Nephron (organoid): ENCODE data around the gene RASGEF1B.

Experiments used
- H3K27ac Mint-ChIP-seq, 3 experiments: 2 replicates each; pipeline ENCODE4 v1.8.0; 2020; ENCODE audit warnings: mixed read lengths in 3 of 3, mild to moderate bottlenecking in 2 of 3, moderate library complexity in 1 of 3
- H3K27me3 Mint-ChIP-seq: 2 replicates; pipeline ENCODE4 v1.8.0; 2021; ENCODE audit warnings: low read depth, mild to moderate bottlenecking, moderate library complexity, mixed read lengths
- H3K36me3 Mint-ChIP-seq: 2 replicates; pipeline ENCODE4 v1.8.0; 2020; ENCODE audit warnings: low read depth, mixed read lengths
- H3K4me1 Mint-ChIP-seq: 2 replicates; pipeline ENCODE4 v1.8.0; 2020; ENCODE audit warnings: mixed read lengths
- H3K4me3 Mint-ChIP-seq, 3 experiments: 2 replicates each; pipeline ENCODE4 v1.8.0; 2020; ENCODE audit warnings: mild to moderate bottlenecking in 3 of 3, mixed read lengths in 3 of 3, moderate library complexity in 2 of 3
- H3K9me3 Mint-ChIP-seq: 2 replicates; pipeline ENCODE4 v1.8.0; 2020; ENCODE audit warnings: mixed read lengths
- TF ChIP-seq, protein P1 (sequence below), 3 experiments: fragments of 200-600 bp; sonication (generic); IDR thresholded peaks; one replicate each; pipeline ENCODE4 v1.5.0; 2021; ENCODE audit warnings: antibody characterized with exemption in 3 of 3; ENCODE audit not compliant: unreplicated experiment in 3 of 3

The RASGEF1B gene

DNA sequence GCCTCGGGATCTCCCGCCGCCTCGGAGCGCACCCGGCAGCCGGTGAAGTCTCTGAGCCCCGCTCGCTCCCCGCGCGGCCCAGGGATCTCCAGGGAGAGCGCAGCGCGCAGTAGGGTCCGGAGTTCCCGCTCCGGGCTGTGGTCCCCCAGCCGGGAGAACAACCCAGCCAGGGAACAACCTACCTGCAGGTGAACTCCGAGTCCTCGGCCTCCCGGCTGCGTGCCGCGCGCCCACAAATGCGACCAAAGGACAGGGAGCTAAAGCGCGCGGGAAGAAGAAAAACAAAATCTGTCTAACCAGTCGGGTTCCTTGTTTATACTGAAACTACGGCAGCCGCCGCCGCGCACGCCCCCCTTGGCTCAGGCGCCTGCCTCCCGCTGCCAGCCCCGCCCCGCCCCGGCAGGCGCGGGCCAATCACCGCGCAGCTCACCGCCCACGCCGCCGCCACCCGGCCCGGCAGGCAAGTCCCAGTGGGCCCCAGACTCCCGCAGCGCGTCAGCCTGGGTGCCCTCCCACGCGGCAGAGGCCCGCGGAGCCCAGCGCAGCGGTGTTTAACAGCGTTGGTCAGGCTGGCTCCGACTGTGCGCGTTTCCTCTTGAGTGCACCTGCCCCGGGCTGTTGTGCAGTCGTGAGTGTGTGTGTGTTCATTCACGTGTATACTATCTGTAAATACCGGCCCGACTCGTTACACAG is at the start of gene RASGEF1B:
TSS of gene RASGEF1B (minus strand) at position 320 of the 693 bp plus-strand sequence. CDS start 12,399 bp downstream, outside the sequence.
- TF ChIP-seq, protein P1, sequence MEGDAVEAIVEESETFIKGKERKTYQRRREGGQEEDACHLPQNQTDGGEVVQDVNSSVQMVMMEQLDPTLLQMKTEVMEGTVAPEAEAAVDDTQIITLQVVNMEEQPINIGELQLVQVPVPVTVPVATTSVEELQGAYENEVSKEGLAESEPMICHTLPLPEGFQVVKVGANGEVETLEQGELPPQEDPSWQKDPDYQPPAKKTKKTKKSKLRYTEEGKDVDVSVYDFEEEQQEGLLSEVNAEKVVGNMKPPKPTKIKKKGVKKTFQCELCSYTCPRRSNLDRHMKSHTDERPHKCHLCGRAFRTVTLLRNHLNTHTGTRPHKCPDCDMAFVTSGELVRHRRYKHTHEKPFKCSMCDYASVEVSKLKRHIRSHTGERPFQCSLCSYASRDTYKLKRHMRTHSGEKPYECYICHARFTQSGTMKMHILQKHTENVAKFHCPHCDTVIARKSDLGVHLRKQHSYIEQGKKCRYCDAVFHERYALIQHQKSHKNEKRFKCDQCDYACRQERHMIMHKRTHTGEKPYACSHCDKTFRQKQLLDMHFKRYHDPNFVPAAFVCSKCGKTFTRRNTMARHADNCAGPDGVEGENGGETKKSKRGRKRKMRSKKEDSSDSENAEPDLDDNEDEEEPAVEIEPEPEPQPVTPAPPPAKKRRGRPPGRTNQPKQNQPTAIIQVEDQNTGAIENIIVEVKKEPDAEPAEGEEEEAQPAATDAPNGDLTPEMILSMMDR (IDR thresholded peaks at IDR 0.05; ENCODE audit: unreplicated experiment in 3 of 3): no peak
- Mint-ChIP-seq H3K4me3 (peak within 1 kb of the TSS; percentile 86 to 96 (median 92)), H3K9me3 (no peaks in the 10 kb centered on the region), H3K36me3 (no peaks in the 10 kb centered on the region), H3K27ac (peak within 1 kb of the TSS; percentile 73 to 91 (median 83)), H3K4me1 (peaks cover 34% of the 10 kb centered on the region), H3K27me3 (peaks cover 10% of the 10 kb centered on the region)

DNA sequence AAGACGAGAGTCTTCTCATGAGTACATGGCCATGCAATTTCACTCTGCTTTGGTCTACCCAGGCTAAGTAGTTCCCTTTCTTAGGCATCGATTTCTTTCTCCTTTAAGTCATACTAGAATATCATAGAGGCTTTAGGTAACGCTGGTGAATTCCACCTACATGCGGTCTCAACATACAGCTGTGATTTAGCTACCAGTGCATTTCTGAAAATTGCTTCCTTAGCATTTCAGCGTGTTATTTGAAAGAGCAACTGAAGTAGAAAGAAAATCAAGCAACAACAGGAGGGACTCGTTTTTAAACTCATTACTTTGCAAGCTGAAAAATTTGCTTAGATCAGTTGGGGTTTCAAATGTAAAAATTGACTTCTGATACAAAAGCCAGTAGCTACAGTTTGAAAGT is 48.1 kb upstream of the RASGEF1B start:
- Mint-ChIP-seq H3K36me3 (no peaks in the 10 kb centered on the region), H3K4me3 (no peak overlapping the region), H3K9me3 (no peaks in the 10 kb centered on the region), H3K27ac (peak overlapping the region in 2 of 3 experiments; percentile 25 to 62), H3K27me3 (no peaks in the 10 kb centered on the region), H3K4me1 (peaks cover 10% of the 10 kb centered on the region)
- TF ChIP-seq, protein P1 (IDR thresholded peaks at IDR 0.05; ENCODE audit: unreplicated experiment in 3 of 3): no peak

DNA sequence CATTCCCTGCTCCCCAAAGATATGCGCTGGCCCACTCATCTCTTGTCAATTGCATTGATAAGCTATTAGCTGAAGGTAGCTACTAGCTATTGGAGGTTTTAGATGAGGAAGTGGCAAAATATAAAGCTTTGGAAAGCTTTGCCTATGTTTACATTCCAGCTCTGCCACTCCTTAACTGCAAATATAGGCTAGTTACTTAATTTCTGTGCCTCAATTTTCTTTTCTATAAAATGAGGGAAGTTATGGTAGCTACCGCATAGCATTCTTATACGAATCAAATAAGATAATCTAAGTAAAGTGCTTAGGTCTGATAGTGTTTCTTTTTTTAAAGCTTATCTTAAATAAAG is 47.7 kb upstream of the RASGEF1B start:
- TF ChIP-seq, protein P1 (IDR thresholded peaks at IDR 0.05; ENCODE audit: unreplicated experiment in 3 of 3): no peak
- Mint-ChIP-seq H3K4me1 (peaks cover 10% of the 10 kb centered on the region), H3K4me3 (no peak overlapping the region), H3K27me3 (no peaks in the 10 kb centered on the region), H3K9me3 (no peaks in the 10 kb centered on the region), H3K36me3 (no peaks in the 10 kb centered on the region), H3K27ac (no peak overlapping the region)

DNA sequence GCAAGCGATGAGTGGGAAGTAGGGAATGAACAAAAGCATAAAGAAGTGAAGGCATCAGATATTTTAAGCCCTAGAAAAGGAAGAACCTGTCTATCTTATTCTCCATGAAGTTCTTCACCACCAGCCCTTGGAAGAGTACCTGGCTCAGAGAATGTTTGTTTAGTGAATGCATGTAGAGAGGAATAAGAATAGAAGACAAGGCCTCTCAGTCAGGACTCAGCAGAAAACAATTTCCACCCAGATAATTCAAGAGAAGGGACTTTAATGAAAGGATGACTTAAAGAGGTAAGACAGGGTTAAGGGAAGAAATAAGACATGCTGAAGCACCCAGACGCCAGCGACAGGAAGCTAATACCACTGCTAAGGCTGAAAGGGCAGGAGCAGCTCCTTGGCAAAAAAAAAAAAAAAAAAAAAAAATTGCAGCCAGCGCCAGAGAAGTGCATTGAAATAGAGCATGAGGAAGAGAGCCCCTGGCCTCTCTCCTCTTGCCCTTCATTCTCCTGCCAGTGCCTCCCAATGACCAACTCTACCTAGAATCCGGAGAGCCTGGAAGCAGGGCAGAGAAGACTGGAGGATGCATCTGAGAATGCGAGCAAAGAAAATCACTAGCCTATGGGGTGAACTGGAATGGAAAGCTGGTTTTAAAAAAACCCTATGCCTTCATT is 47.2 kb upstream of the RASGEF1B start:
- Mint-ChIP-seq H3K27ac (peak overlapping the region in 1 of 3 experiments; percentile 28), H3K27me3 (no peaks in the 10 kb centered on the region), H3K36me3 (no peaks in the 10 kb centered on the region), H3K4me3 (no peak overlapping the region), H3K9me3 (no peaks in the 10 kb centered on the region), H3K4me1 (peaks cover 10% of the 10 kb centered on the region)
- TF ChIP-seq, protein P1 (IDR thresholded peaks at IDR 0.05; ENCODE audit: unreplicated experiment in 3 of 3): no peak

DNA sequence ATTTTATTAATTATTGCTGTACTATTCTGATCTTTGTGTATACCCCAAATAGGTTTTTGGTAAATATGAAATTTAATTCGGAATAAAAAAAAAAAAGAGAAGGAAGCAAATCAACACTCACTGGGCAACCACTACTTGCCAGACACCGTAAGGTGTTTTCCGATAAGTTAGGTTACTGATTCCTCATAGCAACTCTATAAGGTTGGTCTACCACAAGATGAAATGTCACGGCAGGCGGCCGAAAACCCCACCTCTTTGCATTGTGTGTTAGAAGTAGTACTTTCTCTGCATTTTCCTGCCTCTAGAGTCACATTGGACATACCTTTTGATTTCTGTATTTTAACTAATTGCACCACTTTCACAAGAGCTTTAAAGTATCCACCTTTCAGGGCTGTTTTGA is 44.5 kb upstream of the RASGEF1B start:
- peaks cover 10% of the 10 kb centered on the region for H3K4me1 Mint-ChIP-seq
- H3K27ac Mint-ChIP-seq: no peak overlapping the region
- H3K27me3 Mint-ChIP-seq: no peaks in the 10 kb centered on the region
- TF ChIP-seq, protein P1 (IDR thresholded peaks at IDR 0.05; ENCODE audit: unreplicated experiment in 3 of 3): no peak
- no peaks in the 10 kb centered on the region for H3K9me3 Mint-ChIP-seq
- H3K36me3 Mint-ChIP-seq: no peaks in the 10 kb centered on the region
- no peak overlapping the region for H3K4me3 Mint-ChIP-seq
